ENCODE measurements around the gene RAB30.

RAB30 gene

GRCh38 chr11:82932564-82932963 is 139.1 kb downstream of the RAB30 start:
- no peak for DNase-seq

- DNase-seq, result no peak
These were observed 141.0 kb downstream of the RAB30 start for GRCh38 chr11:82930734-82931133.

DNA sequence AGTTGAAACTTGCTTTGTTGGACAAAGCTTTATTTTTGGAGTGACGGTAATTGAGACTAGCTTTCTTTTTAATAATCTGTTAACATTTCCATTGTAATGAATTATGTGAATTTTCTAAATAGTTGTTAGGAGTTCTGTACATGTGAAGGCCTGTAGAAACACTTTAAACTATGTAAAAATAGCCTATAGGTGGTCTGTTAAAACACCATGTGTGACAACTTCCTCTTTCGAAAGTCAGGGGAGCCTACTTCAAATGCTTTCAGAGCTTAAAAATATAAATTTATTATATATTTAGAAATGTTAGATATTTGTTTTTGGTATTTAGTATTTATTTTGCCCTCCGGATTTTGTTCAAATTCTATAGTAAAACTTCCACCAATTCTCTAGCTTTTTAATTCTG is 141.5 kb downstream of the RAB30 start:
- DNase-seq, result no peak

- DNase-seq, result no peak
These were observed 142.6 kb downstream of the RAB30 start for GRCh38 chr11:82929121-82929520.

GRCh38 chr11:82927264-82927880 is 144.3 kb downstream of the RAB30 start:
- peak; percentile 61 for DNase-seq

GRCh38 chr11:82924522-82925224 is 147.0 kb downstream of the RAB30 start:
- no peak for DNase-seq

All from KG1 (cell line).